ENCODE results near the gene POTEJ. TPM values are rescaled to one million over a fixed set of nuclear protein-coding genes. Genes with fewer than 3 reads are reported as not detected.
"Not testable (repeated sequence)": the region's sequence is repeated elsewhere in the genome, so short reads cannot be mapped to it uniquely, and the experiment has no call there.

Gene POTEJ
- not detected in 2 replicates for total RNA-seq
- long read RNA-seq = 0 reads

- not testable (repeated sequence) for H3K27ac Mint-ChIP-seq (ENCODE audit: unreplicated experiment); H3K27me3 Mint-ChIP-seq (ENCODE audit: low read depth); H3K9me3 Mint-ChIP-seq; H3K4me1 Mint-ChIP-seq; DNase-seq (ENCODE audit: low read depth, low spot score); H3K4me3 Mint-ChIP-seq; H3K36me3 Mint-ChIP-seq (ENCODE audit: low read depth)
These were observed at the start of gene POTEJ for GRCh38 chr2:130611140-130611539. Gene POTEJ (plus strand): TSS chr2:130611440. CDS start chr2:130611533, 93 bp downstream.

- H3K4me3 Mint-ChIP-seq, H3K9me3 Mint-ChIP-seq: not testable (repeated sequence)
These were observed 45.1 kb upstream of the POTEJ start for GRCh38 chr2:130566165-130566564.

DNA sequence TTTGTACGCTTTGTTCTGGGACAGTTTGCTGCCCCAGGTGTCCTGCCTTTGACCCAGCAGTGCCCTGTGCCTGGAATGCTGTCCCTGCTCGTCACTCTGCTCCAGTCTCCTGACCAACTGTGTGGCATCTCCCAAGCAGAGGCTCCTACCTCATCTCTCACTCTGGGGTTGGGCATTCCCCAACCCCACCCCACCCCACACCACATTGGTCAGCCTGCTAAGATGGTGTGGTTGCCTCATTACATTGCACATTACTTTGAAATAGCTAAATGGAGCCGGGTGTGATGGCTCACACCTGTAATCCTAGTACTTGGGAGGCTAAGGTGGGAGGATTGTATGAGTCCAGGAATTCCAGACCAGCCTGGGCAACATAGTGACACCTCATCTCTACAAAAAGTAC, 39.3 kb upstream of the POTEJ start:
- not testable (repeated sequence) for H3K9me3 Mint-ChIP-seq; DNase-seq (ENCODE audit: low read depth, low spot score); H3K27ac Mint-ChIP-seq (ENCODE audit: unreplicated experiment); H3K27me3 Mint-ChIP-seq (ENCODE audit: low read depth); H3K36me3 Mint-ChIP-seq (ENCODE audit: low read depth); H3K4me3 Mint-ChIP-seq; H3K4me1 Mint-ChIP-seq

More at GRCh38 chr2:130566165-130566564, 45.1 kb upstream of the POTEJ start:
- H3K36me3 Mint-ChIP-seq (ENCODE audit: low read depth); DNase-seq (ENCODE audit: low read depth, low spot score); H3K27me3 Mint-ChIP-seq (ENCODE audit: low read depth); H3K4me1 Mint-ChIP-seq; H3K27ac Mint-ChIP-seq (ENCODE audit: unreplicated experiment): not testable (repeated sequence)

DNA sequence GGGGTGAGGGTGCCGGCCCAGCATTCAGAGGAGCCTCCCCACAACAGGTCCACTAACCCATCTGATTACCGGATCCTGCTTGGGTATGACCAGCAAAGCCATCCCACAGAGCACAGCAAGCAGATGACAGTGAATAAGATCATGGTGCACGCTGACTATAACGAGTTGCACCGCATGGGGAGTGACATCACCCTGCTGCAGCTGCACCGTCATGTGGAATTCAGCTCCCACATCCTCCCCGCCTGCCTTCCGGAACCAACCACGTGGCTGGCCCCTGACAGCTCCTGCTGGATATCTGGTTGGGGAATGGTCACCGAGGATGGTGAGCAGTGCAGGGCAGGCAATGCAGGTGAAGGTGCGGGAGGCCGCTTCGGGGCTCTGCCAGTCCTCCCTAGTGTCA, 37.0 kb upstream of the POTEJ start:
- not testable (repeated sequence) for H3K9me3 Mint-ChIP-seq; H3K4me1 Mint-ChIP-seq; H3K27ac Mint-ChIP-seq (ENCODE audit: unreplicated experiment); H3K4me3 Mint-ChIP-seq; H3K36me3 Mint-ChIP-seq (ENCODE audit: low read depth); H3K27me3 Mint-ChIP-seq (ENCODE audit: low read depth); DNase-seq (ENCODE audit: low read depth, low spot score)

- DNase-seq (ENCODE audit: low read depth, low spot score); H3K4me1 Mint-ChIP-seq; H3K27ac Mint-ChIP-seq (ENCODE audit: unreplicated experiment): not testable (repeated sequence)
These were observed 34.9 kb upstream of the POTEJ start for GRCh38 chr2:130576209-130576784.

DNA sequence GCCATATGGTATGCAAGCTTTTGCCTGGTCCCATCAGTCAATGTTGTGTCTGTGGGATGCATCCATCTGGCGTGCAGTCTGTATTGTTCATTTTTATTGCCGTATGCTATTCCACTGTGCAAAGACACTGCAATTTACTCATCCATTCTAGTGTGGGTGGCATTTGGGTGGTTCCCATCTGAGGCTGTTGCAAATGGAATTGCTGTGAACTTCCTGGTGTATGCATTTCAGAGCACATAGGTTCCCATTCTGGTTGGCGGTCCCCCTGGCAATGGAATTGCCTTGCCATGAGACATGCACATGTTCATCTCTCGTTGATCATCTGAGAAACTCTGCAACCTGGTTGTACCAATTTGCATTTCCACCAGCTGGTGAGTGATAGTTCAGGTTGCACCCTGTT, 33.7 kb upstream of the POTEJ start:
- H3K9me3 Mint-ChIP-seq; H3K36me3 Mint-ChIP-seq (ENCODE audit: low read depth); H3K27ac Mint-ChIP-seq (ENCODE audit: unreplicated experiment); H3K27me3 Mint-ChIP-seq (ENCODE audit: low read depth); H3K4me1 Mint-ChIP-seq; DNase-seq (ENCODE audit: low read depth, low spot score); H3K4me3 Mint-ChIP-seq: not testable (repeated sequence)

More at GRCh38 chr2:130576209-130576784, 34.9 kb upstream of the POTEJ start:
- H3K4me3 Mint-ChIP-seq; H3K36me3 Mint-ChIP-seq (ENCODE audit: low read depth); H3K27me3 Mint-ChIP-seq (ENCODE audit: low read depth); H3K9me3 Mint-ChIP-seq: not testable (repeated sequence)

- not testable (repeated sequence) for H3K4me3 Mint-ChIP-seq; DNase-seq (ENCODE audit: low read depth, low spot score); H3K36me3 Mint-ChIP-seq (ENCODE audit: low read depth); H3K27me3 Mint-ChIP-seq (ENCODE audit: low read depth); H3K9me3 Mint-ChIP-seq; H3K4me1 Mint-ChIP-seq; H3K27ac Mint-ChIP-seq (ENCODE audit: unreplicated experiment)
These were observed 32.1 kb upstream of the POTEJ start for GRCh38 chr2:130579121-130579520.

- not testable (repeated sequence) for H3K4me1 Mint-ChIP-seq; DNase-seq (ENCODE audit: low read depth, low spot score); H3K27ac Mint-ChIP-seq (ENCODE audit: unreplicated experiment); H3K4me3 Mint-ChIP-seq; H3K27me3 Mint-ChIP-seq (ENCODE audit: low read depth); H3K9me3 Mint-ChIP-seq; H3K36me3 Mint-ChIP-seq (ENCODE audit: low read depth)
These were observed 29.7 kb upstream of the POTEJ start for GRCh38 chr2:130581491-130581890.

- H3K9me3 Mint-ChIP-seq; H3K36me3 Mint-ChIP-seq (ENCODE audit: low read depth); H3K4me1 Mint-ChIP-seq; H3K4me3 Mint-ChIP-seq; H3K27ac Mint-ChIP-seq (ENCODE audit: unreplicated experiment); DNase-seq (ENCODE audit: low read depth, low spot score); H3K27me3 Mint-ChIP-seq (ENCODE audit: low read depth): not testable (repeated sequence)
These were observed 28.3 kb upstream of the POTEJ start for GRCh38 chr2:130582970-130583369.

- not testable (repeated sequence) for H3K27me3 Mint-ChIP-seq (ENCODE audit: low read depth); H3K27ac Mint-ChIP-seq (ENCODE audit: unreplicated experiment); H3K4me3 Mint-ChIP-seq; H3K36me3 Mint-ChIP-seq (ENCODE audit: low read depth); H3K4me1 Mint-ChIP-seq; H3K9me3 Mint-ChIP-seq; DNase-seq (ENCODE audit: low read depth, low spot score)
These were observed 27.7 kb upstream of the POTEJ start for GRCh38 chr2:130583582-130583981.

GRCh38 chr2:130584726-130585125, 26.5 kb upstream of the POTEJ start:
- H3K27ac Mint-ChIP-seq (ENCODE audit: unreplicated experiment); H3K27me3 Mint-ChIP-seq (ENCODE audit: low read depth); H3K9me3 Mint-ChIP-seq; H3K4me3 Mint-ChIP-seq; H3K36me3 Mint-ChIP-seq (ENCODE audit: low read depth); H3K4me1 Mint-ChIP-seq; DNase-seq (ENCODE audit: low read depth, low spot score): not testable (repeated sequence)

DNA sequence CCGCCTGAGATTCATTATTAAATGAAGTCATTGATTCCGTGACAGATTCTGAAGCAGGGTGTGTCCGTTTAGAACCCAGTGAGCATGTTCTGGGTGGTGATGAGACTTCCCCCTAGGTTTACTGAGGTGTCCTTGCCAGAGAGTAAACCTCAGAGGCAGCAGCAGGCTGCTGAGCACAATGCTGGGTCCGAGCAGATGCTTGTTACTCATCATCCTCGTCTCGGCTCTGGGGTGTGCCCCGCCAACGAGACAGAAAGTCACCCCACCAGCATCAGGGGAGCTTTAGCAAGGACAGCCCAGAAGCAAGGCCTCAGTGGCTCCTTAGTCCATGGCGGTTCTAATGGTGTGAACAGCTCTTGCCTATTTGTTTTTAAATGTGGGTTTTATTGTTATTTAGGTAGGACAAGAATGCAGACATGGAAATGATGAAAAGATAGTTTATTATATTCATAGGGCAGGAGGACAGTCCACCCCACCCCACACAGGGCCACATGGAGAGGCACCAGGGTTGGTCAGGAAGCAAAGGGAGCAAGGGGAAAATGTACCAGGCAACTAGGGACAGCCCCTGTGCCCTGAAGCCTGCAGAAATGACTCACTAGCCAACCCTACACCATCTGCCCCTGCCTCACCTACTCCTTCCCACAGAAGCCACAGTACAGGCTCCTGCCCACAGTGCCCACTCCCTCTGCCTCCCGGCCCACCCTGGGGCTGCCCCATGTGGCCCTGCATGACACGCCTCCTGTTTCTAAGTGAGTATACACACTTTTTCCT, 22.4 kb upstream of the POTEJ start:
- not testable (repeated sequence) for DNase-seq (ENCODE audit: low read depth, low spot score); H3K4me3 Mint-ChIP-seq; H3K9me3 Mint-ChIP-seq; H3K36me3 Mint-ChIP-seq (ENCODE audit: low read depth); H3K27me3 Mint-ChIP-seq (ENCODE audit: low read depth); H3K27ac Mint-ChIP-seq (ENCODE audit: unreplicated experiment); H3K4me1 Mint-ChIP-seq

GRCh38 chr2:130590170-130590841, 20.9 kb upstream of the POTEJ start:
- H3K27me3 Mint-ChIP-seq (ENCODE audit: low read depth); H3K4me1 Mint-ChIP-seq; DNase-seq (ENCODE audit: low read depth, low spot score); H3K9me3 Mint-ChIP-seq; H3K27ac Mint-ChIP-seq (ENCODE audit: unreplicated experiment); H3K36me3 Mint-ChIP-seq (ENCODE audit: low read depth); H3K4me3 Mint-ChIP-seq: not testable (repeated sequence)
